Tibial nerve (tissue), 4 donors: ENCODE measurements around the gene ANKRD17.

Source experiments
- CTCF ChIP-seq, 5 experiments: fragments of 200-600 bp in 3 of 5; fragments of 450-650 bp in 2 of 5; sonication (generic) in 3 of 5; IDR thresholded peaks; one replicate each; pipeline ENCODE4 v1.5.1; 2016 to 2019; ENCODE audit warnings: antibody characterized with exemption in 5 of 5, mild to moderate bottlenecking in 3 of 5, moderate library complexity in 2 of 5
- EP300 ChIP-seq, 2 donors: sonication (generic); formaldehyde crosslinking; IDR thresholded peaks; one replicate each; pipeline ENCODE4 v1.6.1; 2017; ENCODE audit warnings: antibody characterized with exemption in 2 of 2, mild to moderate bottlenecking in 1 of 2
- POLR2A ChIP-seq, 2 donors: fragments of 450-650 bp; IDR thresholded peaks; one replicate each; pipeline ENCODE4 v1.6.1; 2017; ENCODE audit warnings: antibody characterized with exemption in 2 of 2, mild to moderate bottlenecking in 2 of 2, moderate library complexity in 2 of 2

- no peak for TF ChIP-seq CTCF (IDR thresholded peaks at IDR 0.05)
- TF ChIP-seq POLR2A (IDR thresholded peaks at IDR 0.05): no peak
- TF ChIP-seq EP300 (IDR thresholded peaks at IDR 0.05): no peak
These were observed 9.8 kb downstream of the ANKRD17 start for GRCh38 chr4:73248821-73249220.
